ENCODE results near the gene NR5A1. TPM values are rescaled to one million over a fixed set of nuclear protein-coding genes. Genes with fewer than 3 reads are reported as not detected.

NR5A1 gene
- total RNA-seq, 1 donor from 2014 or later: not detected

GRCh38 chr9:124462739-124463138, 44.5 kb downstream of the NR5A1 start:
- no peaks in the 10 kb centered on the region for H3K27me3 ChIP-seq
- no peak for DNase-seq
- no peaks in the 10 kb centered on the region for H3K9me3 ChIP-seq
- no peak for TF ChIP-seq CTCF (IDR thresholded peaks at IDR 0.05)
- ATAC-seq: no peak
- H3K4me3 ChIP-seq: no peak overlapping the region
- H3K36me3 ChIP-seq: no peaks in the 10 kb centered on the region
- no peaks in the 10 kb centered on the region for H3K4me1 ChIP-seq
- intact Hi-C loops (cut with DNase I): no loop called here
- H3K27ac ChIP-seq: no peak overlapping the region

- TF ChIP-seq CTCF (IDR thresholded peaks at IDR 0.05): no peak
- ATAC-seq: no peak
Measured at GRCh38 chr9:124458441-124458840, 48.8 kb downstream of the NR5A1 start.

GRCh38 chr9:124457887-124458431, 49.2 kb downstream of the NR5A1 start:
- no peak overlapping the region for H3K27ac ChIP-seq
- peaks cover 16% of the 10 kb centered on the region for H3K27me3 ChIP-seq
- ATAC-seq: no peak
- no peak overlapping the region for H3K4me3 ChIP-seq
- no peaks in the 10 kb centered on the region for H3K4me1 ChIP-seq
- H3K36me3 ChIP-seq: no peaks in the 10 kb centered on the region
- no peak for TF ChIP-seq CTCF (IDR thresholded peaks at IDR 0.05)
- H3K9me3 ChIP-seq: no peaks in the 10 kb centered on the region
- peak; percentile 42 for DNase-seq
- intact Hi-C loops (cut with DNase I): no loop called here

More at GRCh38 chr9:124458441-124458840, 48.8 kb downstream of the NR5A1 start:
- DNase-seq: peak; percentile 41
- Histone ChIP-seq H3K9me3 (no peaks in the 10 kb centered on the region), H3K36me3 (no peaks in the 10 kb centered on the region), H3K27me3 (peaks cover 11% of the 10 kb centered on the region), H3K4me3 (no peak overlapping the region), H3K4me1 (no peaks in the 10 kb centered on the region), H3K27ac (no peak overlapping the region)
- intact Hi-C loops (cut with DNase I): no loop called here

- ATAC-seq (no peak), DNase-seq (peak; percentile 56)
- intact Hi-C loops (cut with DNase I): no loop called here
- no peaks in the 10 kb centered on the region for H3K9me3 ChIP-seq
- peaks cover 23% of the 10 kb centered on the region for H3K27me3 ChIP-seq
- no peak overlapping the region for H3K4me3 ChIP-seq
- no peak overlapping the region for H3K27ac ChIP-seq
- TF ChIP-seq CTCF (IDR thresholded peaks at IDR 0.05): no peak
- no peaks in the 10 kb centered on the region for H3K4me1 ChIP-seq
- no peaks in the 10 kb centered on the region for H3K36me3 ChIP-seq
Measured at GRCh38 chr9:124457079-124457886, 49.9 kb downstream of the NR5A1 start.

GRCh38 chr9:124456341-124457078, 50.7 kb downstream of the NR5A1 start:
- H3K4me3 ChIP-seq: no peak overlapping the region
- no peaks in the 10 kb centered on the region for H3K9me3 ChIP-seq
- H3K27me3 ChIP-seq: peaks cover 30% of the 10 kb centered on the region
- ATAC-seq (no peak), DNase-seq (peak; percentile 45)
- H3K27ac ChIP-seq: no peak overlapping the region
- H3K4me1 ChIP-seq: no peaks in the 10 kb centered on the region
- no peak for TF ChIP-seq CTCF (IDR thresholded peaks at IDR 0.05)
- H3K36me3 ChIP-seq: no peaks in the 10 kb centered on the region
- intact Hi-C loops (cut with DNase I): no loop called here
